BLaER1 treated with 17β-estradiol and CSF1 and Interleukin-3, amounts not matched to agents 10 nM and 100 nM (cell line): ENCODE data around the gene ZNF8.

ENCODE experiments used
- H3K27ac ChIP-seq, 11 experiments: shearing (Covaris generic); formaldehyde crosslinking; 2 replicates each; pipeline ENCODE4 v1.8.1; 2022
- H3K27me3 ChIP-seq, 11 experiments: shearing (Covaris generic); formaldehyde crosslinking; 2 replicates each; pipeline ENCODE4 v1.8.1; 2022
- H3K36me3 ChIP-seq, 11 experiments: shearing (Covaris generic); formaldehyde crosslinking; 2 replicates each; pipeline ENCODE4 v1.8.1; 2022
- H3K4me1 ChIP-seq, 10 experiments: shearing (Covaris generic); formaldehyde crosslinking; 2 replicates each; pipeline ENCODE4 v1.8.1; 2022
- H3K4me2 ChIP-seq, 11 experiments: shearing (Covaris generic); formaldehyde crosslinking; 2 replicates each; pipeline ENCODE4 v1.8.1; 2022
- H3K4me3 ChIP-seq, 10 experiments: shearing (Covaris generic); formaldehyde crosslinking; 2 replicates each; pipeline ENCODE4 v1.8.1; 2022
- H3K9ac ChIP-seq, 11 experiments: shearing (Covaris generic); formaldehyde crosslinking; 2 replicates each; pipeline ENCODE4 v1.8.1; 2022
- H3K9me3 ChIP-seq, 11 experiments: shearing (Covaris generic); formaldehyde crosslinking; replicated peaks in 1 of 11; 2 replicates each; pipeline ENCODE4 v1.8.1; 2022
- H4K20me1 ChIP-seq, 11 experiments: shearing (Covaris generic); formaldehyde crosslinking; 2 replicates each; pipeline ENCODE4 v1.8.1; 2022
- Cebpa-rat ChIP-seq, 11 experiments: shearing (Covaris generic); IDR thresholded peaks; 2 replicates each; pipeline ENCODE4 v1.8.1; 2022

The ZNF8 gene

DNA sequence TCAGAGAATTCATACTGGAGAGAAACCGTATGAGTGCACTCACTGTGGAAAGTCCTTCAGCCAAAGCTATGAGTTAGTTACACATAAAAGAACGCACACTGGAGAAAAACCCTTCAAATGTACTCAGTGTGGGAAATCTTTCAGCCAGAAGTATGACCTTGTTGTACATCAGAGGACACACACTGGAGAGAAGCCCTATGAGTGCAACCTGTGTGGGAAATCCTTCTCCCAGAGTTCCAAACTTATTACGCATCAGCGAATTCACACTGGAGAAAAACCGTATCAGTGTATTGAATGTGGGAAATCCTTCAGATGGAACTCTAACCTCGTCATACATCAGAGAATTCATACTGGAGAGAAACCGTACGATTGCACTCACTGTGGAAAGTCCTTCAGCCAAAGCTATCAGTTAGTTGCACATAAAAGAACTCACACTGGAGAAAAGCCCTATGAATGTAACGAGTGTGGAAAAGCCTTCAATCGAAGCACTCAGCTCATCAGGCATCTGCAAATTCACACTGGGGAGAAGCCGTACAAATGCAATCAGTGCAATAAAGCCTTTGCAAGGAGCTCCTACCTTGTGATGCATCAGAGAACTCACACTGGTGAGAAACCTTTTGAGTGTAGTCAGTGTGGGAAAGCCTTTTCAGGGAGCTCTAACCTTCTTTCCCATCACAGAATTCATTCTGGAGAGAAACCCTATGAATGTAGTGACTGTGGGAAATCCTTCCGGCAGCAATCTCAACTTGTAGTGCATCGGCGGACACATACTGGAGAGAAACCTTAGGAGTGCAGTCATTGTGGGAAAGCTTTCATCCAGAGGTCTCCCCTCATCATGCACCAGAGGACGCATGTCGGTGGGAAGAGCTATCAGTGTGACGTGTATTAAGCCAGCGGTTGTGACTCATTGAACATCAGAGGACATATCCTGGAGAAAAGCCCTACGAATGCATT lies 16.5 kb upstream of the ZNF8 start:
- H3K4me3 ChIP-seq, result peak overlapping the region; percentile 27 to 58 (median 47); a peak in 19 of 20 replicates
- no peak overlapping the region for H3K4me2 ChIP-seq
- no peak overlapping the region for H3K27ac ChIP-seq
- no peak for TF ChIP-seq Cebpa-rat (IDR thresholded peaks at IDR 0.05)
- H3K27me3 ChIP-seq, result peaks cover 0 to 9% (median 0%) of the 10 kb centered on the region in 11 experiments; a peak in 4 of 22 replicates
- H3K36me3 ChIP-seq, result peaks cover 100% of the 10 kb centered on the region in 11 experiments
- peaks cover 100% of the 10 kb centered on the region in 11 experiments for H3K9me3 ChIP-seq
- no peak overlapping the region for H3K9ac ChIP-seq
- H4K20me1 ChIP-seq, result no peaks in the 10 kb centered on the region
- H3K4me1 ChIP-seq, result no peaks in the 10 kb centered on the region

DNA sequence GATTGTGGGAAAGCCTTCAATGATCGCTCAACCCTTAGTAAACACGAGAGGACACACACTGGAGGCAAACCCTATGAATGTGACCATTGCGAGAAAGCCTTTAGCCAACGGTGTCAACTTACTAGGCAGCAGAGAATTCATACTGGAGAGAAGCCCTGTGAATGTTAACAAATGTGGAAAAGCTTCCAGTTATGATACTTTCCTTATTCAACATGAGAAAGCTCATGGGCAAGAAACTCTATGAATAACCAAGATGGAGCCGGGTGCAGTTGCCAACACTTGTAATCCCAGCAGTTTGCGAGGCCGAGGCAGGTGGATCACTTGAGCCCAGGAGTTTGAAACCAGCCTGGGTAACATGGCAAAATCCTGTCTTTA lies 15.8 kb upstream of the ZNF8 start:
- Histone ChIP-seq H3K27me3 (peaks cover 0 to 9% (median 0%) of the 10 kb centered on the region in 11 experiments; a peak in 4 of 22 replicates), H3K9me3 (peaks cover 100% of the 10 kb centered on the region in 11 experiments), H4K20me1 (no peaks in the 10 kb centered on the region), H3K9ac (no peak overlapping the region), H3K4me3 (peak overlapping the region; percentile 27 to 58 (median 47); a peak in 19 of 20 replicates), H3K4me1 (no peaks in the 10 kb centered on the region), H3K4me2 (no peak overlapping the region), H3K36me3 (peaks cover 100% of the 10 kb centered on the region in 11 experiments), H3K27ac (no peak overlapping the region)
- no peak for TF ChIP-seq Cebpa-rat (IDR thresholded peaks at IDR 0.05)

DNA sequence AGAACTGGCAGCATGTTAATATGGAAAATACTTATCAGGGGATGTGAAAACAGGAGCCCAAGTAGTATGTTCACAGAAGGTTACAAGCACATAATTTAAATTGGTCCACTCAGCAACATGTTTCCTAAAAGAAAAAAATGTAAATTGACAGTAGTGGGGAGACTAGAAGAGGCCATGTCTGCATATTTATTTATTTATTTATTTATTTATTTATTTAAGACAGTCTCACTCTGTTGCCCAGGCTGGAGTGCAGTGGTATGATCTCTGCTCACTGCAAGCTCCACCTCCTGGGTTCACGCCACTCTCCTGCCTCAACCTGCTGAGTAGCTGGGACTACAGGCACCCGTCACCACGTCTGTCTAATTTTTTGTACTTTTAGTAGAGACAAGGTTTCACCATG lies 13.7 kb upstream of the ZNF8 start:
- Histone ChIP-seq H3K9me3 (peaks cover 100% of the 10 kb centered on the region in 11 experiments), H3K27me3 (peaks cover 0 to 9% (median 0%) of the 10 kb centered on the region in 11 experiments; a peak in 4 of 22 replicates), H3K27ac (no peak overlapping the region), H3K36me3 (peaks cover 99 to 100% (median 100%) of the 10 kb centered on the region in 11 experiments), H3K4me1 (no peaks in the 10 kb centered on the region), H4K20me1 (no peaks in the 10 kb centered on the region), H3K9ac (no peak overlapping the region), H3K4me3 (peak overlapping the region; percentile 27 to 58 (median 47); a peak in 18 of 20 replicates), H3K4me2 (no peak overlapping the region)
- TF ChIP-seq Cebpa-rat (IDR thresholded peaks at IDR 0.05), result no peak

DNA sequence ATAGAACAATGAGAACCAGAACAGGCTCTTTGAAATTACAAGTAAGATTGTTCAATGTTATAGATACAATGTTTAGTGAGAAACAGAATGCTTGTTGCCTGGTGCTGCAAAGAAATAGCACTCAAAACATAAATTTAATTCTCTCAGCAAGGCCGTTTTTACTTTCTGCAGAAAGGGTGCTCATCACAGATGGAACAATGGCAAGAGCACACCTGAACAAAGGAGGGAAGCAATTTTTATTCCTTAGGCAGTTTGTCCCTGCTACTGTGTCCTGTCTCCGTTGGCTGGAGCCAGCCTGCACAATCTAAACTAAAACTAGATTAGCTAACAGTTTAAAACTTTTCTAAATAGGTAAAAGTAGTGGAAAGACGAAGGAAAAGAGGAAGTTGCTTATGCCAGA lies 10.4 kb upstream of the ZNF8 start:
- TF ChIP-seq Cebpa-rat (IDR thresholded peaks at IDR 0.05), result no peak
- H4K20me1 ChIP-seq, result no peaks in the 10 kb centered on the region
- H3K27ac ChIP-seq, result no peak overlapping the region
- peak overlapping the region in 2 of 10 experiments; percentile 23 to 24; a peak in 1 of 20 replicates for H3K4me3 ChIP-seq
- H3K9ac ChIP-seq, result no peak overlapping the region
- no peaks in the 10 kb centered on the region for H3K4me1 ChIP-seq
- peaks cover 99 to 100% (median 100%) of the 10 kb centered on the region in 11 experiments for H3K36me3 ChIP-seq
- H3K27me3 ChIP-seq, result peaks cover 0 to 4% (median 0%) of the 10 kb centered on the region in 11 experiments; a peak in 2 of 22 replicates
- no peak overlapping the region for H3K4me2 ChIP-seq
- H3K9me3 ChIP-seq, result peaks cover 100% of the 10 kb centered on the region in 11 experiments

DNA sequence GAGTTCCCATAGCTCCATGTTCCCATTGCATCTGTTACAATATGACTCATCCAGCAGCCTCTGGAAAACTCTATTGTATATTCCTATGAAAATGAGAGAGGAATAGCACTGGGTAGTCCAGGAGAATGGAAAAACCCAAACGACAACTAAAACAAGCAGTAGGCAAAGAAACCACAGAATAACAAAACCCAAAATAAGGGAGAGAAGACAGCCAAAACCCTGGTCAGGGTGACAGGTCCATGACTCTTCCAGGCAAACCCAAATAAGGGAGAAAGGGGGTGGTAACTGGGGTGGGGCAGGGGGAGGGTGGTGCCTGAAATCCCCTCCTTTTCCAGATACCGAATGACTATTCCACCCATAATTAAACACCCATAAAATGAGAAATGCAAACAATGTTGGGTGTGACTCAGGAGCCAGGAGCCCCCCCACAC lies 4.0 kb upstream of the ZNF8 start:
- Histone ChIP-seq H3K4me2 (no peak overlapping the region), H4K20me1 (no peaks in the 10 kb centered on the region), H3K4me1 (peaks cover 12 to 22% (median 16%) of the 10 kb centered on the region in 10 experiments), H3K27ac (no peak overlapping the region), H3K27me3 (no peaks in the 10 kb centered on the region), H3K9me3 (peaks cover 75 to 88% (median 81%) of the 10 kb centered on the region in 11 experiments), H3K4me3 (no peak overlapping the region; a peak in 1 of 20 replicates), H3K36me3 (peaks cover 71 to 79% (median 75%) of the 10 kb centered on the region in 11 experiments), H3K9ac (no peak overlapping the region)
- TF ChIP-seq Cebpa-rat (IDR thresholded peaks at IDR 0.05), result no peak

DNA sequence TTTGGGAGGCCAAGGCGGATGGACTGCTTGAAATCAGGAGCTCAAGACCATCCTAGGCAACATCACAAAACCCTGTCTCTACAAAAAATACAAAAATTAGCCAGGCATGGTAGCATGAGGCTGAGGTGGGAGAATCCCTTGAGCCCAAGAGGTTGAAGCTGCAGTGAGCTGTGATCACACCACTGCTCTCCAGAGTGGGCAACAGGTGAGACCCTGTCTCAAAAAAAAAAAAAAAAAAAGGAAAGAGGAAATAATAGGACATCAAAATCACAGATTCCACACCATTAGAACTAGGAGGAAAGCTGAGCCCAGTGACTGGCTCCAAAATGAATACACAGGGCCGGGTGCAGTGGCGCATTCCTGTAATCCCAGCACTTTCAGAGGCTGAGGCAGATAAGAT lies 3.2 kb upstream of the ZNF8 start:
- Histone ChIP-seq H3K4me3 (0 out of 20 replicates have a peak overlapping the region, but pooled peaks of 1 of the 10 experiments have one; percentile 7), H3K36me3 (peaks cover 64 to 79% (median 74%) of the 10 kb centered on the region in 11 experiments), H3K4me2 (no peak overlapping the region), H3K9me3 (peaks cover 75 to 88% (median 81%) of the 10 kb centered on the region in 11 experiments), H4K20me1 (peaks cover 0 to 1% (median 0%) of the 10 kb centered on the region in 11 experiments; a peak in 2 of 22 replicates), H3K4me1 (peaks cover 18 to 29% (median 24%) of the 10 kb centered on the region in 10 experiments), H3K27me3 (no peaks in the 10 kb centered on the region), H3K9ac (no peak overlapping the region), H3K27ac (no peak overlapping the region)
- TF ChIP-seq Cebpa-rat (IDR thresholded peaks at IDR 0.05), result no peak

DNA sequence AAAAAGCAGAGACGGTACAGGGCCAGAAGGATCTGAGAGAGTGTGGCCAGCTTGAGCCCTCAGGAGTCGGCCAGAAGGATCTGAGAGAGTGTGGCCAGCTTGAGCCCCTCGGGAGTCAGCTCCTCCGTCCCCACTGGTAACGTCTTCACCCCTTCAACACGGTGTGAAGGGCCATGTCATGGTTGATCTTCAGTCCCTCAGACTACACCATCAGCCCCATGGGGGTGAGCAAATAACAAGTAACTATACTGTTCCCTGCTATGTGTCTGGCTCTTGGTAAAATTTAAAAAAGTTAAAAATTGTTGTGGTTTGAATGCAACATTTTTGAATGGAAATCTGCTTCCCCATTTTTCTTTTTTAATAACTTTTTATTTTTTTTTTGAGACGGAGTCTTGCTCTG lies 1.6 kb upstream of the ZNF8 start:
- Histone ChIP-seq H3K4me2 (peak overlapping the region; percentile 63 to 89 (median 78)), H3K36me3 (peaks cover 64 to 79% (median 74%) of the 10 kb centered on the region in 11 experiments), H3K27me3 (no peaks in the 10 kb centered on the region), H3K4me3 (peak overlapping the region in 9 of 10 experiments; percentile 77 to 99 (median 91); a peak in 14 of 20 replicates), H3K4me1 (peaks cover 18 to 35% (median 27%) of the 10 kb centered on the region in 10 experiments), H4K20me1 (peaks cover 0 to 12% (median 0%) of the 10 kb centered on the region in 11 experiments; a peak in 5 of 22 replicates), H3K27ac (peak overlapping the region in 3 of 11 experiments; percentile 89 to 94 (median 92); a peak in 2 of 22 replicates), H3K9me3 (peaks cover 75 to 88% (median 81%) of the 10 kb centered on the region in 11 experiments), H3K9ac (peak overlapping the region in 3 of 11 experiments; percentile 22 to 95 (median 88); a peak in 2 of 22 replicates)
- TF ChIP-seq Cebpa-rat (IDR thresholded peaks at IDR 0.05), result no peak

DNA sequence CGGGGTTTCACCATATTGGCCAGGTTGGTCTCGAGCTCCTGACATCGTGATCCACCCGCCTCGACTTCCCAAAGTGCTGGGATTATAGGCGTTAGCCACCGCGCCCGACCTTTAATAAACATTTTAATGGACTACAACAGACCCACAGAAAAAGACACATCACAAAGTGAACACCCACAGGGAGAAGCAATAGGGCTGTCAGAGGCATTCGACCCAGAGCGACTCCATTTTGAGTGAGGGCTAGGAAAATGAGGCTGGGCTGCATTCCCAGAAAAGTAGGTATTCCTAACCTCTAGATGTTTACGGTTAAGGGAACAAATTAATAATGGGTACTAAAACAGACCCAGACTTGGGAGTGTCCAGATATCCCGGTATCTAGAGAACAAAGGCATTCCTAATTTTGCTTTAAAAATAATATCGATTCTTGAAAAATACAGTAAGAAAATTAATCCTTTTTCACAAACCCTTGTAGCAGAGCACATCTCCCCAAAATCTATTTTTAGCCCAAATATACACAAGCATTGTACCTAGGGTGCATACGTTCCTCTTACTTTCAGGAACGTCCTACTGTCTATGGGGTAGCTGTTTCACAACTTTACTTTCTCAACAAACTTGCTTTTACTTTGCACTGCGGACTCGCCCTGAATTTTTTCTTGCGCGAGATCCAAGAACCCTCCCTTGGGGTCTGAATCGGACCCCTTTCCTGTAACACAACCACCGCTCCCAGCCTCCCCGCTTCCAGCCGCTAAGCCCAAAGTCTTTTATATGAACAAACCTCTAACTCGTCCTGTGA lies 811 bp upstream of the ZNF8 start:
- TF ChIP-seq Cebpa-rat (IDR thresholded peaks at IDR 0.05), result no peak
- Histone ChIP-seq H3K4me1 (peaks cover 18 to 35% (median 27%) of the 10 kb centered on the region in 10 experiments), H3K9me3 (peaks cover 75 to 88% (median 81%) of the 10 kb centered on the region in 11 experiments), H3K4me3 (peak overlapping the region; percentile 77 to 99 (median 90)), H3K4me2 (peak overlapping the region; percentile 63 to 89 (median 78)), H3K36me3 (peaks cover 64 to 79% (median 74%) of the 10 kb centered on the region in 11 experiments), H4K20me1 (peaks cover 0 to 19% (median 0%) of the 10 kb centered on the region in 11 experiments; a peak in 5 of 22 replicates), H3K9ac (peak overlapping the region; percentile 88 to 99 (median 95)), H3K27ac (peak overlapping the region; percentile 80 to 97 (median 93)), H3K27me3 (no peaks in the 10 kb centered on the region)
